IMR-90 (cell line): ENCODE measurements around the gene FRMD3. TPM values are rescaled to one million over a fixed set of nuclear protein-coding genes. Genes with fewer than 3 reads are reported as not detected.

Source experiments
- ATAC-seq: fragments of 200-7000 bp; cut with Tn5 transposase; 2 replicates; pipeline ENCODE4 v1.9.1; 2020; ENCODE audit warnings: low read depth, mild to moderate bottlenecking, moderate library complexity
- BruUV-seq: library from RNA; stranded (reverse); fragments of 400-500 nt; replicated peaks from 2 replicates; lab custom pipeline; 2021; lab: Mats Ljungman, UMichigan
- CTCF ChIA-PET: fragments of 300-600 bp; formaldehyde crosslinking; extraction: SDS; loops from one replicate; lab custom pipeline; 2021; ENCODE audit warnings: antibody characterized with exemption; lab: Yijun Ruan, JAX
- POLR2A ChIA-PET: fragments of 300-600 bp; sonication (Branson Sonifier 250); formaldehyde crosslinking; loops from one replicate; lab custom pipeline; 2022; ENCODE audit warnings: antibody characterized with exemption; ENCODE audit not compliant: unreplicated experiment; lab: Charles Lee
- DNase-seq: peaks from one replicate; pipeline ENCODE4 v3.0.0; 2013
- H2AFZ ChIP-seq: replicated peaks from 2 replicates; pipeline ENCODE3; 2013; ENCODE audit warnings: low read length, mild to moderate bottlenecking; ENCODE audit not compliant: poor library complexity
- H2AK5ac ChIP-seq: 2 replicates; pipeline ENCODE4 v1.6.1; 2013; ENCODE audit warnings: low read depth, low read length, inconsistent platforms
- H2AK9ac ChIP-seq: replicated peaks from 2 replicates; pipeline ENCODE3; 2013; ENCODE audit warnings: mild to moderate bottlenecking, low read depth, low read length, moderate library complexity; ENCODE audit not compliant: poor library complexity
- H2BK120ac ChIP-seq: 2 replicates; pipeline ENCODE4 v1.6.1; 2013; ENCODE audit warnings: low read depth, low read length, inconsistent platforms
- H2BK15ac ChIP-seq: 3 replicates; pipeline ENCODE4 v1.6.1; 2013; ENCODE audit warnings: low read depth, low read length, inconsistent platforms
- H2BK20ac ChIP-seq: 2 replicates; pipeline ENCODE4 v1.6.1; 2013; ENCODE audit warnings: low read depth, mild to moderate bottlenecking, inconsistent platforms, low read length, moderate library complexity
- H2BK5ac ChIP-seq: 2 replicates; pipeline ENCODE4 v1.6.1; 2013; ENCODE audit warnings: mild to moderate bottlenecking, low read depth, low read length, inconsistent platforms; ENCODE audit not compliant: poor library complexity, severe bottlenecking
- H3K14ac ChIP-seq: replicated peaks from 2 replicates; pipeline ENCODE4 v1.6.1; 2013; ENCODE audit warnings: low read depth, low read length, inconsistent platforms
- H3K18ac ChIP-seq: 2 replicates; pipeline ENCODE4 v1.6.1; 2013; ENCODE audit warnings: low read depth, low read length, control low read depth
- H3K23ac ChIP-seq: 2 replicates; pipeline ENCODE4 v1.6.1; 2013; ENCODE audit warnings: low read depth, low read length, inconsistent platforms
- H3K27ac ChIP-seq: 2 replicates; pipeline ENCODE4 v1.5.1; 2013; ENCODE audit warnings: mild to moderate bottlenecking, control low read depth, low read length; ENCODE audit not compliant: insufficient read depth
- H3K27me3 ChIP-seq: 2 replicates; pipeline ENCODE4 v1.6.1; 2013; ENCODE audit warnings: low read length; ENCODE audit not compliant: control insufficient read depth, insufficient read depth
- H3K36me3 ChIP-seq: 2 replicates; pipeline ENCODE4 v1.6.1; 2013; ENCODE audit warnings: low read length, mixed read lengths; ENCODE audit not compliant: control insufficient read depth, insufficient read depth
- H3K4ac ChIP-seq: 2 replicates; pipeline ENCODE4 v1.6.1; 2013; ENCODE audit warnings: low read depth, low read length, inconsistent platforms
- H3K4me1 ChIP-seq: 2 replicates; pipeline ENCODE4 v1.6.1; 2013; ENCODE audit warnings: low read length, mixed read lengths; ENCODE audit not compliant: control insufficient read depth, insufficient read depth
- H3K4me2 ChIP-seq: 2 replicates; pipeline ENCODE4 v1.6.1; 2013; ENCODE audit warnings: low read depth, mild to moderate bottlenecking, control low read depth, low read length, moderate library complexity
- H3K4me3 ChIP-seq: 2 replicates; pipeline ENCODE4 v1.5.1; 2013; ENCODE audit warnings: low read depth, mild to moderate bottlenecking, control low read depth, low read length, moderate library complexity; ENCODE audit not compliant: insufficient read depth
- H3K56ac ChIP-seq: 2 replicates; pipeline ENCODE4 v1.6.1; 2013; ENCODE audit warnings: low read length, inconsistent platforms; ENCODE audit not compliant: insufficient read depth; ENCODE audit errors: extremely low read depth
- H3K79me1 ChIP-seq, 2 experiments: 2 replicates each; pipeline ENCODE4 v1.6.1; 2013; ENCODE audit warnings: low read length in 2 of 2, inconsistent platforms in 1 of 2, low read depth in 1 of 2
- H3K9ac ChIP-seq: 2 replicates; pipeline ENCODE4 v1.6.1; 2013; ENCODE audit warnings: low read depth, low read length, control low read depth
- H3K9me1 ChIP-seq: 2 replicates; pipeline ENCODE4 v1.6.1; 2013; ENCODE audit warnings: low read length, inconsistent platforms; ENCODE audit not compliant: insufficient read depth
- H3K9me3 ChIP-seq: 2 replicates; pipeline ENCODE4 v1.6.1; 2013; ENCODE audit warnings: low read length; ENCODE audit not compliant: control insufficient read depth, insufficient read depth
- H4K20me1 ChIP-seq: 2 replicates; pipeline ENCODE4 v1.6.1; 2013; ENCODE audit warnings: low read length, inconsistent platforms; ENCODE audit not compliant: insufficient read depth
- H4K5ac ChIP-seq: 2 replicates; pipeline ENCODE4 v1.6.1; 2013; ENCODE audit warnings: mild to moderate bottlenecking, low read depth, low read length, control low read depth
- H4K8ac ChIP-seq, 2 experiments: 2 replicates each; pipeline ENCODE4 v1.6.1; 2013; ENCODE audit warnings: low read depth in 2 of 2, low read length in 2 of 2, control low read depth in 1 of 2, inconsistent platforms in 1 of 2
- H4K91ac ChIP-seq: 2 replicates; pipeline ENCODE4 v1.6.1; 2013; ENCODE audit warnings: low read depth, low read length, inconsistent platforms; ENCODE audit not compliant: insufficient read depth
- BHLHE40 ChIP-seq: fragments of 150-350 bp; IDR thresholded peaks from 2 replicates; pipeline ENCODE4 v1.6.1; 2016; ENCODE audit warnings: mild to moderate bottlenecking, low read depth, low read length
- CEBPB ChIP-seq: IDR thresholded peaks from 2 replicates; pipeline ENCODE4 v1.6.1; 2012; ENCODE audit warnings: low read depth, low read length, improper control_type of control experiment
- CHD1 ChIP-seq: IDR thresholded peaks from 2 replicates; pipeline ENCODE4 v1.6.1; 2012; ENCODE audit warnings: low read depth, low read length, improper control_type of control experiment
- CTCF ChIP-seq: conservative IDR thresholded peaks from 2 replicates; pipeline ENCODE4 v1.5.1; 2012; ENCODE audit warnings: mild to moderate bottlenecking, low read depth, low read length, improper control_type of control experiment
- ELK1 ChIP-seq: fragments of 150-350 bp; IDR thresholded peaks from 2 replicates; pipeline ENCODE4 v1.6.1; 2016; ENCODE audit warnings: low read depth, mild to moderate bottlenecking, low read length, moderate library complexity, borderline replicate concordance
- FOS ChIP-seq: fragments of 150-350 bp; IDR thresholded peaks from 2 replicates; pipeline ENCODE4 v1.6.1; 2016; ENCODE audit warnings: low read depth, low read length
- MAFK ChIP-seq: IDR thresholded peaks from 2 replicates; pipeline ENCODE4 v1.6.1; 2012; ENCODE audit warnings: low read depth, low read length, improper control_type of control experiment
- MAZ ChIP-seq: IDR thresholded peaks from 2 replicates; pipeline ENCODE4 v1.6.1; 2012; ENCODE audit warnings: low read depth, mild to moderate bottlenecking, low read length, improper control_type of control experiment, moderate library complexity, borderline replicate concordance
- MXI1 ChIP-seq: IDR thresholded peaks from 2 replicates; pipeline ENCODE4 v1.6.1; 2012; ENCODE audit warnings: low read depth, mild to moderate bottlenecking, low read length, moderate library complexity, borderline replicate concordance
- NFE2L2 ChIP-seq: fragments of 150-350 bp; IDR thresholded peaks from 2 replicates; pipeline ENCODE4 v1.6.1; 2016; ENCODE audit warnings: low read depth, mild to moderate bottlenecking, low read length
- POLR2A ChIP-seq: IDR thresholded peaks from 2 replicates; pipeline ENCODE4 v1.6.1; 2012; ENCODE audit warnings: mild to moderate bottlenecking, low read depth, low read length
- RAD21 ChIP-seq: IDR thresholded peaks from 2 replicates; pipeline ENCODE4 v1.6.1; 2012; ENCODE audit warnings: low read length, improper control_type of control experiment
- RCOR1 ChIP-seq: IDR thresholded peaks from 2 replicates; pipeline ENCODE4 v1.6.1; 2012; ENCODE audit warnings: mild to moderate bottlenecking, low read length, improper control_type of control experiment; ENCODE audit not compliant: insufficient replicate concordance
- RFX5 ChIP-seq: IDR thresholded peaks from 2 replicates; pipeline ENCODE4 v1.8.0; 2012; ENCODE audit warnings: low read depth, mild to moderate bottlenecking, low read length, moderate library complexity
- SMC3 ChIP-seq: fragments of 150-350 bp; IDR thresholded peaks from 2 replicates; pipeline ENCODE4 v1.6.1; 2016; ENCODE audit warnings: low read depth, mild to moderate bottlenecking, antibody characterized with exemption, low read length, moderate library complexity
- USF2 ChIP-seq: fragments of 150-350 bp; IDR thresholded peaks from 2 replicates; pipeline ENCODE4 v1.6.1; 2017; ENCODE audit warnings: mild to moderate bottlenecking, antibody characterized with exemption, low read length, low read depth
- WGBS, 2 experiments: methylation state at CpG; one replicate each; pipeline versions ENCODE4 v1.1.5 to v1.1.7; 2013; ENCODE audit warnings: missing lambda C conversion rate in 2 of 2; ENCODE audit not compliant: insufficient read length in 1 of 2; ENCODE audit errors: extremely low coverage in 2 of 2; 5-methylcytosine and 5-hydroxymethylcytosine counted together
- dilution Hi-C: fragments of 300-500 bp; cut with HindIII; formaldehyde crosslinking; loops from one replicate; pipeline ENCODE4 v1.14.3; 2018; ENCODE audit warnings: low sequenced_read_pairs; ENCODE audit not compliant: unreplicated experiment
- in situ Hi-C: fragments of 300-500 bp; cut with MboI; formaldehyde crosslinking; loops from 3 replicates; pipeline ENCODE4 v1.14.3; 2019; ENCODE audit warnings: low sequenced_read_pairs, inconsistent platforms, mixed read lengths
- intact Hi-C: fragments of 100-400 bp; cut with micrococcal nuclease; formaldehyde crosslinking; loops from 2 replicates; pipeline ENCODE4 v1.10.0; 2022
- polyA plus RNA-seq, 3 experiments: library from polyadenylated mRNA; depleted of rRNA; stranded (reverse); fragments of >200 nt; gene quantifications; 2 replicates each; pipeline ENCODE4 v1.2.3, GENCODE V29; 2012; ENCODE audit warnings: low replicate concordance in 1 of 3
- total RNA-seq: library from RNA; depleted of rRNA; stranded (reverse); fragments of >200 nt; gene quantifications from 2 replicates; pipeline ENCODE4 v1.2.3, GENCODE V29; 2012

Gene FRMD3
- total and polyA plus RNA-seq, 2 of the 4 experiments (the other 2 are of a cell fraction) = 0.02 to 0.18 TPM

- H4K91ac ChIP-seq = no peak overlapping the region
- no peak overlapping the region for H3K14ac ChIP-seq
- 14% methylated on average over 1 of the region's 2 CpGs; no CpG with 5 or more reads in 1 of the 2 experiments for WGBS, 2 experiments
- POLR2A ChIA-PET = no interaction called here
- H3K9ac ChIP-seq = no peak overlapping the region
- H3K23ac ChIP-seq = no peak overlapping the region
- H3K4ac ChIP-seq = no peak overlapping the region
- intact Hi-C loops (no loop called here), in situ Hi-C loops (no loop called here), dilution Hi-C loops (no loop called here)
- H3K79me1 ChIP-seq = no peaks in the 10 kb centered on the region
- no peaks in the 10 kb centered on the region for H3K4me1 ChIP-seq
- H3K36me3 ChIP-seq = no peaks in the 10 kb centered on the region
- DNase-seq = no peak
- no peak overlapping the region for H4K8ac ChIP-seq
- no peak overlapping the region for H2AK9ac ChIP-seq
- no peak overlapping the region for H2AK5ac ChIP-seq
- H2BK5ac ChIP-seq = no peak overlapping the region
- H3K56ac ChIP-seq = no peak overlapping the region
- no peak overlapping the region for H2BK15ac ChIP-seq
- H2BK20ac ChIP-seq = no peak overlapping the region
- no peak for ATAC-seq
- H4K5ac ChIP-seq = no peak overlapping the region
- no peak overlapping the region for H2AFZ ChIP-seq
- CTCF ChIA-PET = no interaction called here
- no peaks in the 10 kb centered on the region for H3K9me1 ChIP-seq
- no peaks in the 10 kb centered on the region for H3K9me3 ChIP-seq
- H3K27ac ChIP-seq = no peak overlapping the region
- H3K4me3 ChIP-seq = no peak overlapping the region
- no peaks in the 10 kb centered on the region for H3K27me3 ChIP-seq
- no peaks in the 10 kb centered on the region for H4K20me1 ChIP-seq
- BruUV-seq = no TSS peak
- TF ChIP-seq RFX5 (no peak), RAD21 (no peak), CEBPB (no peak), SMC3 (no peak), MAFK (no peak), CTCF (no peak), POLR2A (no peak), RCOR1 (no peak), USF2 (no peak), ELK1 (no peak), MAZ (no peak), MXI1 (no peak), NFE2L2 (no peak), CHD1 (no peak), BHLHE40 (no peak), FOS (no peak)
- no peak overlapping the region for H2BK120ac ChIP-seq
- no peak overlapping the region for H3K4me2 ChIP-seq
- no peak overlapping the region for H3K18ac ChIP-seq
These were observed 221.0 kb downstream of the FRMD3 start for GRCh38 chr9:83317244-83317643.
